Osteoblast (primary cell): ENCODE data around the gene TMEM37. TPM values are rescaled to one million over a fixed set of nuclear protein-coding genes. Genes with fewer than 3 reads are reported as not detected.

ENCODE experiments used
- DNase-seq: peaks from one replicate; pipeline ENCODE4 v3.0.0; 2011; ENCODE audit warnings: low spot score, mixed read lengths; ENCODE audit not compliant: insufficient read length; ENCODE audit errors: missing footprints
- H2AFZ ChIP-seq: 2 replicates; pipeline ENCODE4 v1.6.0; 2011; ENCODE audit warnings: mild to moderate bottlenecking, low read length
- H3K27ac ChIP-seq: 2 replicates; pipeline ENCODE4 v1.5.1; 2011; ENCODE audit warnings: mild to moderate bottlenecking, low read depth, low read length, moderate library complexity
- H3K27me3 ChIP-seq: 2 replicates; pipeline ENCODE4 v1.6.0; 2012; ENCODE audit warnings: mild to moderate bottlenecking, control low read depth, inconsistent platforms, low read length, moderate library complexity; ENCODE audit not compliant: insufficient read depth
- H3K36me3 ChIP-seq: 2 replicates; pipeline ENCODE4 v1.5.1; 2011; ENCODE audit warnings: mild to moderate bottlenecking, low read length, control low read depth, moderate library complexity; ENCODE audit not compliant: insufficient read depth
- H3K4me1 ChIP-seq: 2 replicates; pipeline ENCODE4 v1.5.1; 2011; ENCODE audit warnings: mild to moderate bottlenecking, low read length, control low read depth, moderate library complexity; ENCODE audit not compliant: insufficient read depth
- H3K4me2 ChIP-seq: 2 replicates; pipeline ENCODE4 v1.6.0; 2011; ENCODE audit warnings: mild to moderate bottlenecking, low read length; ENCODE audit not compliant: insufficient read depth
- H3K4me3 ChIP-seq: fragments of 200-600 bp; sonication (generic); 3 replicates; pipeline ENCODE4 v1.5.1; 2012; ENCODE audit warnings: mild to moderate bottlenecking, low read length, inconsistent platforms; ENCODE audit not compliant: insufficient read depth
- H3K79me2 ChIP-seq: 2 replicates; pipeline ENCODE4 v1.6.0; 2012; ENCODE audit warnings: mild to moderate bottlenecking, low read length, control low read depth, inconsistent platforms; ENCODE audit not compliant: insufficient read depth
- H3K9me3 ChIP-seq: 2 replicates; pipeline ENCODE4 v1.5.1; 2011; ENCODE audit warnings: low read depth, low read length, control low read depth
- H4K20me1 ChIP-seq: 2 replicates; pipeline ENCODE4 v1.6.0; 2012; ENCODE audit warnings: mild to moderate bottlenecking, low read length, control low read depth; ENCODE audit not compliant: insufficient read depth
- CTCF ChIP-seq: IDR thresholded peaks from 2 replicates; pipeline ENCODE4 v1.5.1; 2011; ENCODE audit warnings: mild to moderate bottlenecking, low read depth, low read length, moderate library complexity; ENCODE audit errors: extremely low read depth
- total RNA-seq: library from RNA; depleted of rRNA; stranded (reverse); fragments of >200 nt; gene quantifications from 2 replicates; pipeline ENCODE4 v1.2.3, GENCODE V29; 2012

Gene TMEM37
- total RNA-seq, 1 donor, result 1.1 TPM

- Histone ChIP-seq H3K9me3 (peaks cover 3% of the 10 kb centered on the region), H3K79me2 (no peaks in the 10 kb centered on the region), H2AFZ (no peak overlapping the region), H3K4me3 (no peak overlapping the region), H3K27me3 (peaks cover 44% of the 10 kb centered on the region), H3K36me3 (no peaks in the 10 kb centered on the region), H3K27ac (no peak overlapping the region), H3K4me2 (no peak overlapping the region), H3K4me1 (no peaks in the 10 kb centered on the region), H4K20me1 (no peaks in the 10 kb centered on the region)
- TF ChIP-seq CTCF, result no peak
- no peak for DNase-seq
These were observed 6.6 kb upstream of the TMEM37 start for GRCh38 chr2:119425119-119425405.

- no peaks in the 10 kb centered on the region for H3K36me3 ChIP-seq
- no peaks in the 10 kb centered on the region for H4K20me1 ChIP-seq
- no peak overlapping the region for H3K4me3 ChIP-seq
- H2AFZ ChIP-seq, result no peak overlapping the region
- peaks cover 3% of the 10 kb centered on the region for H3K9me3 ChIP-seq
- H3K27me3 ChIP-seq, result peaks cover 43% of the 10 kb centered on the region
- H3K79me2 ChIP-seq, result no peaks in the 10 kb centered on the region
- no peak overlapping the region for H3K4me2 ChIP-seq
- no peaks in the 10 kb centered on the region for H3K4me1 ChIP-seq
- peak; percentile 69 for DNase-seq
- H3K27ac ChIP-seq, result no peak overlapping the region
- no peak for TF ChIP-seq CTCF
These were observed 5.8 kb upstream of the TMEM37 start for GRCh38 chr2:119425620-119426395.

- Histone ChIP-seq H3K27ac (no peak overlapping the region), H3K27me3 (peaks cover 43% of the 10 kb centered on the region), H3K4me1 (peaks cover 4% of the 10 kb centered on the region), H3K79me2 (no peaks in the 10 kb centered on the region), H4K20me1 (no peaks in the 10 kb centered on the region), H3K4me2 (no peak overlapping the region), H3K4me3 (no peak overlapping the region), H3K9me3 (no peaks in the 10 kb centered on the region), H2AFZ (no peak overlapping the region), H3K36me3 (no peaks in the 10 kb centered on the region)
- DNase-seq, result peak; percentile 52
- no peak for TF ChIP-seq CTCF
These were observed 5.3 kb upstream of the TMEM37 start for GRCh38 chr2:119426396-119426675.

GRCh38 chr2:119426801-119427395 lies 4.8 kb upstream of the TMEM37 start:
- Histone ChIP-seq H2AFZ (no peak overlapping the region), H3K4me2 (no peak overlapping the region), H3K79me2 (no peaks in the 10 kb centered on the region), H3K4me3 (no peak overlapping the region), H4K20me1 (no peaks in the 10 kb centered on the region), H3K36me3 (no peaks in the 10 kb centered on the region), H3K4me1 (peaks cover 6% of the 10 kb centered on the region), H3K27ac (no peak overlapping the region), H3K9me3 (no peaks in the 10 kb centered on the region), H3K27me3 (peaks cover 40% of the 10 kb centered on the region)
- TF ChIP-seq CTCF, result no peak
- peak; percentile 29 for DNase-seq
